Measurements from ENCODE around the gene ADH7. TPM values are rescaled to one million over a fixed set of nuclear protein-coding genes. Genes with fewer than 3 reads are reported as not detected.
A peak's percentile ranks its signal among the peaks of the same experiment; 100 is the strongest.
"Not testable (repeated sequence)": the region's sequence is repeated elsewhere in the genome, so short reads cannot be mapped to it uniquely, and the experiment has no call there.

ADH7 gene
- total and polyA plus RNA-seq, 2 of the 13 experiments (the other 11 are each of a cell fraction or from before 2014, with no cell fraction given): not detected

GRCh38 chr4:99378876-99379275 lies 56.3 kb downstream of the ADH7 start:
- H4K20me1 ChIP-seq (ENCODE audit: insufficient read depth, low read length): no peaks in the 10 kb centered on the region
- no peak overlapping the region for H2AFZ ChIP-seq (ENCODE audit: low read length)
- TF ChIP-seq ZNF670 (CRISPR knock-in tag; IDR thresholded peaks at IDR 0.05; ENCODE audit: borderline replicate concordance) (no peak), SOX13 (IDR thresholded peaks at IDR 0.05) (no peak), SOX13 (CRISPR knock-in tag; conservative IDR thresholded peaks at IDR 0.05 in 1 of 2, IDR thresholded peaks at IDR 0.05 in 1 of 2) (0 out of 4 replicates have a peak, but pooled peaks of 1 of the 2 experiments have one; percentile 14)
- no peaks in the 10 kb centered on the region for H3K79me2 ChIP-seq (ENCODE audit: insufficient read depth, low read length)
- H3K4me1 ChIP-seq (ENCODE audit: insufficient read depth, low read length): peaks cover 13% of the 10 kb centered on the region
- no TSS peak for BruUV-seq (replicated peaks)
- POLR2A ChIA-PET: no interaction called here
- no peaks in the 10 kb centered on the region for H3K27me3 ChIP-seq (ENCODE audit: control insufficient read depth in 1 of 2, insufficient read depth in 2 of 2, low read length in 2 of 2)
- peaks cover 10% of the 10 kb centered on the region for H3K9me3 ChIP-seq (ENCODE audit: low read length)
- no peak overlapping the region for H3K9ac ChIP-seq (ENCODE audit: insufficient read depth, low read depth, low read length)
- DNase-seq (ENCODE audit: low spot score): no peak
- FAIRE-seq: no peak
- H3K4me2 ChIP-seq (ENCODE audit: low read depth, low read length): no peak overlapping the region
- H3K36me3 ChIP-seq (replicated peaks in 1 of 2; ENCODE audit: control insufficient read depth in 1 of 2, insufficient read depth in 2 of 2, low read length in 2 of 2): no peaks in the 10 kb centered on the region
- WGBS (ENCODE audit: low lambda C conversion rate): 98% methylated on average over 3 of the region's 3 CpGs
- no peak overlapping the region for H3K27ac ChIP-seq (ENCODE audit: extremely low read length, insufficient read depth, low read length)
- intact Hi-C loops (cut with micrococcal nuclease; ENCODE audit: unreplicated experiment): no loop called here
- H3K4me3 ChIP-seq (replicated peaks in 1 of 3; ENCODE audit: insufficient read depth in 1 of 3, low read depth in 2 of 3, low read length in 3 of 3): no peak overlapping the region
- CTCF ChIA-PET (ENCODE audit: low intra/inter-chr PET ratio, low total read pairs): interaction anchor here (2.2 kb wide), 1 partner anchor 27 kb away, joined by 7 read pairs; no protein-coding TSS in a partner anchor
- ATAC-seq: no peak
- in situ Hi-C loops (cut with HindIII; ENCODE audit: extremely low pct_ligation_motif_present, low pct_unique_long_range_greater_than_20kb): no loop called here

GRCh38 chr4:99377341-99377740 lies 57.8 kb downstream of the ADH7 start:
- BruUV-seq (replicated peaks); in situ Hi-C loops (cut with HindIII; ENCODE audit: extremely low pct_ligation_motif_present, low pct_unique_long_range_greater_than_20kb); H3K79me2 ChIP-seq (ENCODE audit: insufficient read depth, low read length); H4K20me1 ChIP-seq (ENCODE audit: insufficient read depth, low read length); H3K4me3 ChIP-seq (replicated peaks in 1 of 3; ENCODE audit: insufficient read depth in 1 of 3, low read depth in 2 of 3, low read length in 3 of 3); H3K4me1 ChIP-seq (ENCODE audit: insufficient read depth, low read length); H3K36me3 ChIP-seq (replicated peaks in 1 of 2; ENCODE audit: control insufficient read depth in 1 of 2, insufficient read depth in 2 of 2, low read length in 2 of 2); H3K27ac ChIP-seq (ENCODE audit: extremely low read length, insufficient read depth, low read length); H3K27me3 ChIP-seq (ENCODE audit: control insufficient read depth in 1 of 2, insufficient read depth in 2 of 2, low read length in 2 of 2); H2AFZ ChIP-seq (ENCODE audit: low read length): not testable (repeated sequence)
- POLR2A ChIA-PET: interaction anchor here (1.8 kb wide), 1 partner anchor 26 kb away, joined by 7 read pairs; no protein-coding TSS in a partner anchor
- intact Hi-C loops (cut with micrococcal nuclease; ENCODE audit: unreplicated experiment): loop anchor here (2.0 kb wide), 1 partner anchor 27 kb away; no protein-coding TSS in a partner anchor
- FAIRE-seq (peak; percentile 49), DNase-seq (ENCODE audit: low spot score) (peak; percentile 43), ATAC-seq (peak; percentile 69)
- Histone ChIP-seq H3K9me3 (ENCODE audit: low read length) (peaks cover 19% of the 10 kb centered on the region), H3K9ac (ENCODE audit: insufficient read depth, low read depth, low read length) (0 out of 2 replicates have a peak overlapping the region, but pooled peaks have one; percentile 15), H3K4me2 (ENCODE audit: low read depth, low read length) (peak overlapping the region; percentile 39; the same call in 1 of the 2 replicates)
- CTCF ChIA-PET (ENCODE audit: low intra/inter-chr PET ratio, low total read pairs): interaction anchor here (1.6 to 2.2 kb wide), 2 partner anchors 28 to 259 kb away, joined by 3 to 7 read pairs; no protein-coding TSS in a partner anchor
- WGBS (ENCODE audit: low lambda C conversion rate): 22% methylated on average over 6 of the region's 6 CpGs
- TF ChIP-seq ZMYM4 (CRISPR knock-in tag; IDR thresholded peaks at IDR 0.05) (peak; percentile 60), TBX2 (CRISPR knock-in tag; IDR thresholded peaks at IDR 0.05; ENCODE audit: borderline replicate concordance) (peak; percentile 18; the same call in 1 of the 2 replicates), GATAD2A (CRISPR knock-in tag; IDR thresholded peaks at IDR 0.05) (peak; percentile 40; the same call in 1 of the 2 replicates), STAG1 (CRISPR knock-in tag; IDR thresholded peaks at IDR 0.05) (peak; percentile 48), ZNF770 (CRISPR knock-in tag; IDR thresholded peaks at IDR 0.05) (peak; percentile 50; the same call in 1 of the 2 replicates), ZNF362 (CRISPR knock-in tag; IDR thresholded peaks at IDR 0.05; ENCODE audit: borderline replicate concordance) (peak; percentile 96), ZMYM3 (CRISPR knock-in tag; IDR thresholded peaks at IDR 0.05) (0 out of 2 replicates have a peak, but pooled peaks have one; percentile 16)
- TF ChIP-seq, protein P1, sequence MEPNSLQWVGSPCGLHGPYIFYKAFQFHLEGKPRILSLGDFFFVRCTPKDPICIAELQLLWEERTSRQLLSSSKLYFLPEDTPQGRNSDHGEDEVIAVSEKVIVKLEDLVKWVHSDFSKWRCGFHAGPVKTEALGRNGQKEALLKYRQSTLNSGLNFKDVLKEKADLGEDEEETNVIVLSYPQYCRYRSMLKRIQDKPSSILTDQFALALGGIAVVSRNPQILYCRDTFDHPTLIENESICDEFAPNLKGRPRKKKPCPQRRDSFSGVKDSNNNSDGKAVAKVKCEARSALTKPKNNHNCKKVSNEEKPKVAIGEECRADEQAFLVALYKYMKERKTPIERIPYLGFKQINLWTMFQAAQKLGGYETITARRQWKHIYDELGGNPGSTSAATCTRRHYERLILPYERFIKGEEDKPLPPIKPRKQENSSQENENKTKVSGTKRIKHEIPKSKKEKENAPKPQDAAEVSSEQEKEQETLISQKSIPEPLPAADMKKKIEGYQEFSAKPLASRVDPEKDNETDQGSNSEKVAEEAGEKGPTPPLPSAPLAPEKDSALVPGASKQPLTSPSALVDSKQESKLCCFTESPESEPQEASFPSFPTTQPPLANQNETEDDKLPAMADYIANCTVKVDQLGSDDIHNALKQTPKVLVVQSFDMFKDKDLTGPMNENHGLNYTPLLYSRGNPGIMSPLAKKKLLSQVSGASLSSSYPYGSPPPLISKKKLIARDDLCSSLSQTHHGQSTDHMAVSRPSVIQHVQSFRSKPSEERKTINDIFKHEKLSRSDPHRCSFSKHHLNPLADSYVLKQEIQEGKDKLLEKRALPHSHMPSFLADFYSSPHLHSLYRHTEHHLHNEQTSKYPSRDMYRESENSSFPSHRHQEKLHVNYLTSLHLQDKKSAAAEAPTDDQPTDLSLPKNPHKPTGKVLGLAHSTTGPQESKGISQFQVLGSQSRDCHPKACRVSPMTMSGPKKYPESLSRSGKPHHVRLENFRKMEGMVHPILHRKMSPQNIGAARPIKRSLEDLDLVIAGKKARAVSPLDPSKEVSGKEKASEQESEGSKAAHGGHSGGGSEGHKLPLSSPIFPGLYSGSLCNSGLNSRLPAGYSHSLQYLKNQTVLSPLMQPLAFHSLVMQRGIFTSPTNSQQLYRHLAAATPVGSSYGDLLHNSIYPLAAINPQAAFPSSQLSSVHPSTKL (CRISPR knock-in tag; IDR thresholded peaks at IDR 0.05): peak; percentile 15; the same call in 1 of the 2 replicates

All from HepG2 (cell line).